Urinary bladder (tissue), 4 donors: ENCODE measurements around the gene NKAIN2. TPM values are rescaled to one million over a fixed set of nuclear protein-coding genes. Genes with fewer than 3 reads are reported as not detected.

Experiments
- DNase-seq: peaks from one replicate; pipeline ENCODE4 v3.0.0-alpha.2; 2015; ENCODE audit errors: extremely low spot score
- H3K27ac ChIP-seq: one replicate; pipeline ENCODE4 v1.5.1; 2013; ENCODE audit warnings: low read depth, mild to moderate bottlenecking, moderate library complexity
- H3K36me3 ChIP-seq: one replicate; pipeline ENCODE4 v1.6.1; 2013; ENCODE audit warnings: mild to moderate bottlenecking, moderate library complexity; ENCODE audit not compliant: insufficient read depth
- H3K4me1 ChIP-seq: one replicate; pipeline ENCODE4 v1.6.1; 2013; ENCODE audit warnings: mild to moderate bottlenecking, moderate library complexity; ENCODE audit not compliant: insufficient read depth
- H3K4me3 ChIP-seq: one replicate; pipeline ENCODE4 v1.5.1; 2013; ENCODE audit warnings: low read depth, low read length
- WGBS: extraction: QIAGEN DNeasy Blood & Tissue Kit; methylation state at CpG from one replicate; pipeline ENCODE4 v1.1.7; 2013; 5-methylcytosine and 5-hydroxymethylcytosine counted together
- polyA plus RNA-seq: library from polyadenylated mRNA; stranded (reverse); fragments of 200-250 nt; gene quantifications from one replicate; pipeline ENCODE4 v1.2.3, GENCODE V29; 2013
- total RNA-seq: library from RNA; depleted of rRNA; stranded (reverse); fragments of >200 nt; gene quantifications from one replicate; pipeline ENCODE4 v1.2.3, GENCODE V29; 2014
- donor health status: healthy with polysubstance abuse.
- donor health status: healthy.

NKAIN2 gene
- total and polyA plus RNA-seq, 2 donors, result 0.24 to 1.7 TPM

DNA sequence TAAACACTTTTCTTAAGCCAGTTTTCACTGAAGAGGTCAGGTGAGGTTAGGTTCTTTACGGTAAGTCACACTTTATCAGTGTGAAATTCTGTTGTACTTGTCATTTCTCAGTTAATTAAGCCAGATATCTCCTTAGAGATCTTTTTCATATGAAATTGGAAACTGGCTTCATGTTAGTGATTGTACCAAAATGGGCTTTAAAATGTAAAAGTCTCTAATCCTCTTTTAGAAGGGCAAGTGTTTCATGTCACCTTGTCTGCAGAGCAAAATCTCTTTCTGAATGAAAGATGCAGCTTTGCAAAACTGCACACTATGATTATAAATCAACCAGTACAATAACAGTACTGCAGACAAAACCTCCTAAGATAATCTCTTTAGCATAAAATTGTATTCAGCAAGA is 949.3 kb downstream of the NKAIN2 start:
- Histone ChIP-seq H3K27ac (no peak overlapping the region), H3K4me3 (no peak overlapping the region)
- WGBS, result 73% methylated on average over 1 of the region's 1 CpG

GRCh38 chr6:124753562-124754105 is 950.0 kb downstream of the NKAIN2 start:
- H3K27ac ChIP-seq, result no peak overlapping the region
- WGBS, result 70% methylated on average over 4 of the region's 4 CpGs
- no peaks in the 10 kb centered on the region for H3K36me3 ChIP-seq
- H3K4me1 ChIP-seq, result no peaks in the 10 kb centered on the region
- no peak overlapping the region for H3K4me3 ChIP-seq
- DNase-seq, result no peak

More for the DNA sequence above, 949.3 kb downstream of the NKAIN2 start:
- DNase-seq, result no peak
- H3K36me3 ChIP-seq, result no peaks in the 10 kb centered on the region
- H3K4me1 ChIP-seq, result no peaks in the 10 kb centered on the region

DNA sequence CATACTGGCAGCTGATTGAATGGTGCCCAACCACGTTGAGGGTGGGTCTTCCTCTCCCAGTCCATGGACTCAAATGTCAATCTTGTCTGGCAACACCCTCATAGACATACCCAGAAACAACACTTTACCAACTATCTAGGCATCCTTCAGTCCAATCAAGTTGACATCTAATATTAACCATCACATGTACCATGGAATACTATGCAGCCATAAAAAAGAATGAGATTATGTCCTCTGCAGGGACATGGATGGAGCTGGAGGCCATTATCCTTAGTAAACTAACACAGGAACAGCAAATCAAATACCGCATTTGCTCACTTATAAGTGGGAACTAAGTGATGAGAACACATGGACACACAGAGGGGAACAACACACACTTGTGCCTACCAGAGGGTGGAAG is 951.7 kb downstream of the NKAIN2 start:
- no peaks in the 10 kb centered on the region for H3K36me3 ChIP-seq
- no peak overlapping the region for H3K27ac ChIP-seq
- H3K4me1 ChIP-seq, result no peaks in the 10 kb centered on the region
- H3K4me3 ChIP-seq, result no peak overlapping the region
- no peak for DNase-seq
- 93% methylated on average over 2 of the region's 2 CpGs for WGBS

- Histone ChIP-seq H3K4me1 (no peaks in the 10 kb centered on the region), H3K36me3 (no peaks in the 10 kb centered on the region), H3K27ac (no peak overlapping the region), H3K4me3 (no peak overlapping the region)
- no peak for DNase-seq
Observed at GRCh38 chr6:124757560-124757959, 953.9 kb downstream of the NKAIN2 start.

DNA sequence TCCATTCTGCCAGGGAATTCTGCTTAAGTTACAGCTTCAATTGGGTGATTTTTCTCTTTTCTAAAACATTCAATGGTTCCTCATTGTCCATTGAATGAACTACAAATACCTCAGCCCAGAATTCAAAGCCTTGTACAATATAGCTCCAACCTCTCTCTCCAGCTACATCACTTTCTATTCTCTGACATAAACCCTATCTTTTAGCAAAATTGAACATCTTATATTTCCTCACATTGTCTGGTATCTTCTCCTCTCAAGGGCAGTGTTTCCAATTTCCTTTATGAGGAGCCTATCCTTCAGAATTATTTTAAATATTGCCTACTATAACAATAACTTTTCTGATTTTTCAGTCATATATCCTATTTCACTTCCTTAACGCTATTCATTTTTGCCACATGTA is 955.0 kb downstream of the NKAIN2 start:
- no peaks in the 10 kb centered on the region for H3K36me3 ChIP-seq
- no peak overlapping the region for H3K27ac ChIP-seq
- 98% methylated on average over 1 of the region's 1 CpG for WGBS
- no peak for DNase-seq
- H3K4me1 ChIP-seq, result no peaks in the 10 kb centered on the region
- H3K4me3 ChIP-seq, result no peak overlapping the region

- H3K36me3 ChIP-seq, result no peaks in the 10 kb centered on the region
- H3K27ac ChIP-seq, result no peak overlapping the region
- 51% methylated on average over 1 of the region's 1 CpG for WGBS
- DNase-seq, result no peak
- no peak overlapping the region for H3K4me3 ChIP-seq
- H3K4me1 ChIP-seq, result no peaks in the 10 kb centered on the region
Observed at GRCh38 chr6:124765280-124765679, 961.6 kb downstream of the NKAIN2 start.

- no peak for DNase-seq
- Histone ChIP-seq H3K4me3 (no peak overlapping the region), H3K4me1 (no peaks in the 10 kb centered on the region), H3K27ac (no peak overlapping the region), H3K36me3 (no peaks in the 10 kb centered on the region)
- 88% methylated on average over 1 of the region's 1 CpG for WGBS
Observed at GRCh38 chr6:124768224-124768623, 964.6 kb downstream of the NKAIN2 start.

DNA sequence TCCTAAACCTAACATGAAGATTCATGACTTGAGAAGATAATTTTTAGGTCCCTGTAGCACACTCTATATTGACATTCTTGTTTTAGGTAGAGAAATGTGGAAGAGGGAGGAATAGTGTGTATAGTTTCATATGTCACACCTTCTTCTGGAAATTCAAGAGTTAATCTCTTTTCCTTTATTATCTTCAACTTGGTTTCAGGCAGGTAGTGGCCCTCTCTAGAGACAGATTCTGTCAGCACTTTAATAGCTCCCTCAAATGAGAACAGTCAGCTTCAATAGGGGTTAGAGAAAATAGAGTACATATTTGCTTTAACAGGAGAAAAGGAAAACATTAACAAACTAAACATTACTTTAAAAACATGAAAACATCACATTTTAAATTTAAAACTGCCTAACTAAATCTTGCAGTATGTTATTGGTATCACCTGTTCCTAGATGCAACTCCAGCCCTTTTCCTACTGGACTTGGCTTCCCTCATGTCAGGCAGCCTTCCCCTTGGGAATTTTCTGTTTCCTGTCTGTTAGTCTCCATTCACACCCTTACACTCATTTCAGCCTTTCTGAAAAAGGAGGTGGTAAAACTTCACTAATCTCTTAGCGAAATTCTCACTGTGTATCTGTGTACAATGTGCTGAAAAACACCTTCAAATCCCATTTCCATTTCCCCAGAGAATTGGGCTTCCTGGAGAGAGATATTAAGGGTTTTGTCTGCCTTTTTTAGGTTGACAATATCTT is 966.3 kb downstream of the NKAIN2 start:
- Histone ChIP-seq H3K4me1 (no peaks in the 10 kb centered on the region), H3K4me3 (no peak overlapping the region), H3K36me3 (no peaks in the 10 kb centered on the region), H3K27ac (no peak overlapping the region)
- WGBS, result 72% methylated on average over 1 of the region's 1 CpG
- DNase-seq, result no peak

DNA sequence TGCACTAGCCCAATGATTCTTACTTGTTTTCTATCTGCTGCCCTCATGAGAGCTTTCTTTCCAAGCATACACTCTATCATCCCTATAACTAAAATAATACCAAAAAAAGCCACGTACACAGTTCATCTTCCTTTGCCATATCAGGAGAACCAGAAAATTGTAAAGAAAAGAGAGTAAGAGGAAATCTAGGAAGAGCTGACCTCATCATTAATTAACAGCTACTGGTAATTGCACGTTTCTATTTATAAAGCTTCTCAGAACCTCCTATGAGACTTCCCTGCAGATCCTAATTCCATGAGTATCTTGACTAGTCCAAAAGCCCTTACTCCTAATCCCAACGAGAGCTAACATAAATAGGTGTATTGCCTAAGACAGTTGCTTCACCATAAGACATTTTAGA is 967.1 kb downstream of the NKAIN2 start:
- Histone ChIP-seq H3K36me3 (no peaks in the 10 kb centered on the region), H3K4me3 (no peak overlapping the region), H3K27ac (no peak overlapping the region), H3K4me1 (no peaks in the 10 kb centered on the region)
- no peak for DNase-seq
- 73% methylated on average over 3 of the region's 3 CpGs for WGBS

DNA sequence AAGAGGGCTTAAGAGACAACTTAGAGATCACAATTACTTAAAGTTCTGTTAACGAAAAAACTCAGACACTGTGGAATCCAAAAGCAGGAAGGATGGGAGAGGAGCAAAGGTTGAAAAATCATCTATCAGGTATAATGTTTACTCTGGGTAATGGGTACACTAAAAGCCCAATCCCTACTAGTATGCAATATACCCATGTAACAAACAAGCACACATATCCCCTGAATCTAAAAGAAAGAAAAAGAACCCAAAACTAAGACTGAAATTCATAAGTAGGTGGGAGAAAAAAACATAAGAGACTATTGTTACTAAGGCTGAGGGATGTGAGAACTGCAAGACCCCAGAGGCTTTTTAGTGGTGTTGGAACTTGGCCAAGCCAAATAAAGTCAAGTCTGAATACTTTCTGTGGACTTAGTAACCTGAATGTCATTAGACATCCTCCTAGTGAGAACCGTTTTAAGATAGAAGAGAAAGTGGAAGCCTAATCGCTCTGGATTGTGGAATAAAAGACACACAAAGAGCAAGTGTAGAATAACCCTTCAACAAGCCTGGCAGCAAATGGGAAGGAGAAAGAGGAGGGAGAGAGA is 969.2 kb downstream of the NKAIN2 start:
- 55% methylated on average over 3 of the region's 3 CpGs for WGBS
- DNase-seq, result no peak

GRCh38 chr6:124775121-124775520 is 971.5 kb downstream of the NKAIN2 start:
- DNase-seq, result no peak
- H3K4me1 ChIP-seq, result no peaks in the 10 kb centered on the region
- no peaks in the 10 kb centered on the region for H3K36me3 ChIP-seq
- no peak overlapping the region for H3K27ac ChIP-seq
- WGBS, result 71% methylated on average over 3 of the region's 3 CpGs
- H3K4me3 ChIP-seq, result no peak overlapping the region

More for the DNA sequence above, 969.2 kb downstream of the NKAIN2 start:
- H3K4me3 ChIP-seq, result no peak overlapping the region
- no peak overlapping the region for H3K27ac ChIP-seq
- no peaks in the 10 kb centered on the region for H3K4me1 ChIP-seq
- no peaks in the 10 kb centered on the region for H3K36me3 ChIP-seq

GRCh38 chr6:124777863-124778262 is 974.2 kb downstream of the NKAIN2 start:
- 83% methylated on average over 2 of the region's 2 CpGs for WGBS
- Histone ChIP-seq H3K4me1 (no peaks in the 10 kb centered on the region), H3K27ac (no peak overlapping the region), H3K36me3 (no peaks in the 10 kb centered on the region), H3K4me3 (no peak overlapping the region)
- no peak for DNase-seq

- H3K36me3 ChIP-seq, result no peaks in the 10 kb centered on the region
- no peak overlapping the region for H3K27ac ChIP-seq
- 77% methylated on average over 5 of the region's 5 CpGs for WGBS
- no peaks in the 10 kb centered on the region for H3K4me1 ChIP-seq
- DNase-seq, result no peak
- no peak overlapping the region for H3K4me3 ChIP-seq
Observed at GRCh38 chr6:124780623-124781022, 977.0 kb downstream of the NKAIN2 start.

- no peaks in the 10 kb centered on the region for H3K4me1 ChIP-seq
- H3K36me3 ChIP-seq, result no peaks in the 10 kb centered on the region
- H3K27ac ChIP-seq, result no peak overlapping the region
- DNase-seq, result no peak
- 61% methylated on average over 1 of the region's 1 CpG for WGBS
- no peak overlapping the region for H3K4me3 ChIP-seq
Observed at GRCh38 chr6:124783344-124783743, 979.7 kb downstream of the NKAIN2 start.
